DMS153 (cell line): ENCODE measurements around the gene CHCHD6.

Experiments
- DNase-seq: peaks from one replicate; lab custom pipeline; 2025; lab: John Stamatoyannopoulos, UW

CHCHD6 gene

GRCh38 chr3:126979046-126979628 lies 275.1 kb downstream of the CHCHD6 start:
- no peak for DNase-seq

GRCh38 chr3:126980266-126980811 lies 276.3 kb downstream of the CHCHD6 start:
- no peak for DNase-seq

GRCh38 chr3:126982126-126982470 lies 278.1 kb downstream of the CHCHD6 start:
- no peak for DNase-seq

- DNase-seq, result peak; percentile 35
Measured at GRCh38 chr3:126982471-126983175, 278.6 kb downstream of the CHCHD6 start, which contains the start of gene PLXNA1. PLXNA1 (plus strand) TSS chr3:126983115; CDS start chr3:126988594, 5,479 bp downstream.

GRCh38 chr3:126983276-126983652 lies 279.2 kb downstream of the CHCHD6 start:
- no peak for DNase-seq

GRCh38 chr3:126983653-126984390 lies 279.8 kb downstream of the CHCHD6 start:
- no peak for DNase-seq

GRCh38 chr3:126984391-126985131 lies 280.5 kb downstream of the CHCHD6 start:
- DNase-seq, result no peak

GRCh38 chr3:126985132-126985985 lies 281.3 kb downstream of the CHCHD6 start:
- DNase-seq, result no peak

GRCh38 chr3:126986001-126986400 lies 282.0 kb downstream of the CHCHD6 start:
- DNase-seq, result no peak

GRCh38 chr3:126987129-126987528 lies 283.1 kb downstream of the CHCHD6 start:
- DNase-seq, result no peak

GRCh38 chr3:126987596-126987995 lies 283.6 kb downstream of the CHCHD6 start:
- DNase-seq, result no peak

- no peak for DNase-seq
Measured at GRCh38 chr3:126988451-126989021, 284.5 kb downstream of the CHCHD6 start.

GRCh38 chr3:126989316-126990023 lies 285.4 kb downstream of the CHCHD6 start:
- no peak for DNase-seq

- no peak for DNase-seq
Measured at GRCh38 chr3:126990024-126990700, 286.1 kb downstream of the CHCHD6 start.

GRCh38 chr3:126990890-126991289 lies 286.9 kb downstream of the CHCHD6 start:
- DNase-seq, result no peak

- no peak for DNase-seq
Measured at GRCh38 chr3:126991366-126992200, 287.5 kb downstream of the CHCHD6 start.

GRCh38 chr3:126992216-126992615 lies 288.2 kb downstream of the CHCHD6 start:
- DNase-seq, result no peak

GRCh38 chr3:126992776-126993175 lies 288.7 kb downstream of the CHCHD6 start:
- DNase-seq, result no peak

GRCh38 chr3:126993436-126993835 lies 289.4 kb downstream of the CHCHD6 start:
- no peak for DNase-seq
